Endothelial cell of umbilical vein (primary cell): ENCODE results near the gene MPZL3. TPM values are rescaled to one million over a fixed set of nuclear protein-coding genes. Genes with fewer than 3 reads are reported as not detected.

Experiments
- BruUV-seq: library from RNA; stranded (reverse); fragments of 400-500 nt; replicated peaks from 2 replicates; lab custom pipeline; 2021; lab: Mats Ljungman, UMichigan
- CTCF ChIA-PET: fragments of 300-600, 350-600 bp; sonication (Branson Sonifier 250); formaldehyde crosslinking; loops from one replicate; lab custom pipeline; 2021; ENCODE audit warnings: antibody characterized with exemption, inconsistent platforms; lab: Charles Lee
- POLR2A ChIA-PET: fragments of 300-600, 350-600 bp; sonication (Branson Sonifier 250); formaldehyde crosslinking; loops from one replicate; lab custom pipeline; 2021; ENCODE audit warnings: antibody characterized with exemption, inconsistent platforms; lab: Charles Lee
- DNase-seq: peaks from one replicate; pipeline ENCODE4 v3.0.0-alpha.2; 2011; ENCODE audit warnings: low read depth, low spot score
- FAIRE-seq: peaks from 2 replicates; lab custom pipeline; 2011; peaks lifted over from hg19 to GRCh38; lab: Jason Lieb, UNC
- H2AFZ ChIP-seq: 2 replicates; pipeline ENCODE4 v1.6.0; 2012; ENCODE audit warnings: low read depth, low read length, control low read depth, inconsistent platforms
- H3K27ac ChIP-seq: 2 replicates; pipeline ENCODE4 v1.5.1; 2011; ENCODE audit warnings: low read depth, mild to moderate bottlenecking, control low read depth, low read length, moderate library complexity; ENCODE audit not compliant: insufficient read depth
- H3K27me3 ChIP-seq, 2 experiments: 2 replicates each; pipeline versions ENCODE4 v1.6.0 to v1.6.1; 2011; ENCODE audit warnings: low read length in 2 of 2, mixed read lengths in 1 of 2; ENCODE audit not compliant: control insufficient read depth in 2 of 2, insufficient read depth in 2 of 2
- H3K36me3 ChIP-seq, 2 experiments: 2 replicates in 1 of 2; 3 replicates in 1 of 2; pipeline ENCODE4 v1.5.1; 2011; ENCODE audit warnings: low read length in 2 of 2, mild to moderate bottlenecking in 1 of 2, moderate library complexity in 1 of 2; ENCODE audit not compliant: control insufficient read depth in 2 of 2, insufficient read depth in 2 of 2; ENCODE audit errors: extremely low read depth in 1 of 2
- H3K4me1 ChIP-seq: 3 replicates; pipeline ENCODE4 v1.5.1; 2011; ENCODE audit warnings: mild to moderate bottlenecking, low read length; ENCODE audit not compliant: control insufficient read depth, insufficient read depth; ENCODE audit errors: extremely low read depth
- H3K4me2 ChIP-seq: 2 replicates; pipeline ENCODE4 v1.6.1; 2011; ENCODE audit warnings: low read length, control low read depth, mixed read lengths; ENCODE audit not compliant: insufficient read depth
- H3K4me3 ChIP-seq, 3 experiments: fragments of 200-600 bp in 1 of 3; sonication (generic), shearing (Covaris generic) in 1 of 3; replicated peaks in 1 of 3; 2 replicates each; pipeline ENCODE4 v1.5.1; 2011 to 2016; ENCODE audit warnings: control low read depth in 3 of 3, low read length in 3 of 3, mild to moderate bottlenecking in 2 of 3, inconsistent platforms in 1 of 3, low read depth in 1 of 3, moderate library complexity in 1 of 3; ENCODE audit not compliant: insufficient read depth in 1 of 3
- H3K79me2 ChIP-seq: 2 replicates; pipeline ENCODE4 v1.6.0; 2012; ENCODE audit warnings: low read length, inconsistent platforms; ENCODE audit not compliant: control insufficient read depth, insufficient read depth
- H3K9ac ChIP-seq: replicated peaks from 2 replicates; pipeline ENCODE3; 2011; ENCODE audit warnings: low read length, control low read depth; ENCODE audit not compliant: insufficient read depth; ENCODE audit errors: extremely low read depth
- H3K9me1 ChIP-seq: replicated peaks from 3 replicates; pipeline ENCODE4 v1.6.0; 2011; ENCODE audit warnings: mild to moderate bottlenecking, low read length; ENCODE audit not compliant: control insufficient read depth, insufficient read depth; ENCODE audit errors: extremely low read depth
- H3K9me3 ChIP-seq: replicated peaks from 2 replicates; pipeline ENCODE4 v1.5.1; 2012; ENCODE audit warnings: low read length, inconsistent platforms; ENCODE audit not compliant: control insufficient read depth, insufficient read depth
- H4K20me1 ChIP-seq: replicated peaks from 2 replicates; pipeline ENCODE3; 2011; ENCODE audit warnings: mild to moderate bottlenecking, low read length; ENCODE audit not compliant: control insufficient read depth, insufficient read depth; ENCODE audit errors: extremely low read depth
- CTCF ChIP-seq, 2 donors: IDR thresholded peaks; 1 replicate in 1 of 2; 2 replicates in 1 of 2; pipeline ENCODE4 v1.5.1; 2011; ENCODE audit warnings: low read length in 2 of 2, mild to moderate bottlenecking in 2 of 2, moderate library complexity in 2 of 2, control low read depth in 1 of 2, inconsistent platforms in 1 of 2, low read depth in 1 of 2; ENCODE audit not compliant: insufficient read depth in 1 of 2; ENCODE audit errors: extremely low read depth in 1 of 2
- EZH2 ChIP-seq: IDR thresholded peaks from 2 replicates; pipeline ENCODE4 v1.6.1; 2012; ENCODE audit warnings: borderline replicate concordance, low read depth, mild to moderate bottlenecking, moderate library complexity, low read length, inconsistent platforms; ENCODE audit not compliant: severe bottlenecking
- FOS ChIP-seq: IDR thresholded peaks from 2 replicates; pipeline ENCODE4 v1.6.1; 2011; ENCODE audit warnings: mild to moderate bottlenecking, low read length, moderate library complexity, borderline replicate concordance; ENCODE audit not compliant: insufficient read depth
- GATA2 ChIP-seq: IDR thresholded peaks from 2 replicates; pipeline ENCODE4 v1.7.0; 2011; ENCODE audit warnings: low read depth, mild to moderate bottlenecking, moderate library complexity, mixed read lengths, low read length; ENCODE audit not compliant: insufficient read length, insufficient read depth
- JUN ChIP-seq: IDR thresholded peaks from 2 replicates; pipeline ENCODE4 v1.6.1; 2011; ENCODE audit warnings: borderline replicate concordance, low read depth; ENCODE audit not compliant: insufficient read length, insufficient read depth
- MYC ChIP-seq: IDR thresholded peaks from one replicate; pipeline ENCODE4 v1.6.1; 2011; ENCODE audit warnings: mild to moderate bottlenecking, low read depth, low read length
- POLR2A ChIP-seq: IDR thresholded peaks from 2 replicates; pipeline ENCODE4 v1.6.1; 2012; ENCODE audit warnings: low read depth, mild to moderate bottlenecking, control low read depth, low read length
- POLR2AphosphoS5 ChIP-seq: IDR thresholded peaks from 2 replicates; pipeline ENCODE4 v1.6.1; 2012; ENCODE audit warnings: low read depth, mild to moderate bottlenecking, control low read depth, low read length, moderate library complexity; ENCODE audit not compliant: insufficient read depth
- dilution Hi-C: fragments of 300-500 bp; cut with MboI; formaldehyde crosslinking; loops from one replicate; pipeline ENCODE4 v1.15.0; 2019; ENCODE audit warnings: low sequenced_read_pairs; ENCODE audit not compliant: extremely low pct_ligation_motif_present
- intact Hi-C: fragments of 100-400 bp; cut with micrococcal nuclease; formaldehyde crosslinking; loops from one replicate; pipeline ENCODE4 v1.10.0; 2022
- polyA plus RNA-seq, 4 experiments: library from polyadenylated mRNA; depleted of rRNA in 3 of 4; stranded (reverse) in 3 of 4; unstranded in 1 of 4; fragments of >200 nt; gene quantifications; 2 replicates each; pipeline versions ENCODE4 v1.2.1 to v1.2.3, GENCODE V29; 2011 to 2012; ENCODE audit warnings: missing spikeins in 1 of 4
- total RNA-seq: library from RNA; stranded (reverse); gene quantifications from 2 replicates; pipeline ENCODE4 v1.2.3, GENCODE V29; 2021
- TF ChIP-seq, protein P1 (sequence below): IDR thresholded peaks from 2 replicates; pipeline ENCODE4 v1.6.1; 2011; ENCODE audit not compliant: insufficient read depth, insufficient read length

Gene MPZL3
- total and polyA plus RNA-seq, 2 donors (not counting 3 experiments of a cell fraction or from before 2014, with no cell fraction given): 2.5 to 7.1 TPM

DNA sequence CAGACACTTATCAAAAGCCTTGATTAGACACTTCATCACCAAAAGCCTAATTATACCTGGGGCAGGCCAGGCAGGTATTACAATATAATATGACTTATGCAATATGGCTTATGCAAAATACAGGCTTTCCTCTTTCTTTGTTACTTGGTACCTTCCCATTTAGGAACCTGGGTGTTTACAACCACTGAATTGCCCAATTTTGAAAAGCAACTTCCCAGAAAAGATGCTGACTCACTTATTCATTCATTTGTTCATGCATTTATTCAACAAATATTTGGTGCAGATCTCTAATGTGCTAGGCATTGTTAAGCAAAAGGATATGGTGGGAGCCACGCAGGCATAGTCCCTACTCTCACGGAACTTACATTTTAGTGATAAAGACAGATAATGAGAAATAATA is 13.7 kb downstream of the MPZL3 start:
- Histone ChIP-seq H2AFZ (no peak overlapping the region), H3K4me3 (no peak overlapping the region), H3K36me3 (no peaks in the 10 kb centered on the region), H3K9ac (no peak overlapping the region), H3K27me3 (no peaks in the 10 kb centered on the region), H3K27ac (no peak overlapping the region), H3K79me2 (no peaks in the 10 kb centered on the region), H4K20me1 (no peaks in the 10 kb centered on the region), H3K9me1 (no peaks in the 10 kb centered on the region), H3K4me1 (peaks cover 34% of the 10 kb centered on the region), H3K9me3 (no peaks in the 10 kb centered on the region), H3K4me2 (no peak overlapping the region)
- TF ChIP-seq MYC (no peak), POLR2A (no peak), JUN (no peak), CTCF (IDR thresholded peaks at IDR 0.05; ENCODE audit: extremely low read depth in 1 of 2, insufficient read depth in 1 of 2, low read depth in 1 of 2, low read length in 2 of 2) (no peak), EZH2 (no peak), POLR2AphosphoS5 (no peak), FOS (no peak), GATA2 (no peak)
- TF ChIP-seq, protein P1, sequence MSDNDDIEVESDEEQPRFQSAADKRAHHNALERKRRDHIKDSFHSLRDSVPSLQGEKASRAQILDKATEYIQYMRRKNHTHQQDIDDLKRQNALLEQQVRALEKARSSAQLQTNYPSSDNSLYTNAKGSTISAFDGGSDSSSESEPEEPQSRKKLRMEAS: no peak
- no peak for FAIRE-seq
- DNase-seq: no peak
- dilution Hi-C loops: no loop called here
- ChIA-PET CTCF (interaction anchor here (1.0 to 2.1 kb wide), 3 partner anchors 9 to 40 kb away, joined by 4 to 14 read pairs (median 5); no protein-coding TSS in a partner anchor), POLR2A (no interaction called here)
- intact Hi-C loops: no loop called here
- BruUV-seq: no TSS peak
